ENCODE measurements around the gene DLL1.

DLL1 gene

GRCh38 chr6:170243386-170243785 lies 47.5 kb downstream of the DLL1 start:
- no peak overlapping the region for H3K27ac ChIP-seq (ENCODE audit: low read length)
- no peaks in the 10 kb centered on the region for H3K27me3 ChIP-seq (ENCODE audit: insufficient read depth, low read length)
- no peaks in the 10 kb centered on the region for H3K4me1 ChIP-seq (ENCODE audit: insufficient read depth, low read length)
- no peaks in the 10 kb centered on the region for H3K9me3 ChIP-seq (ENCODE audit: insufficient read depth, low read depth, low read length)
- no peak overlapping the region for H3K9ac ChIP-seq (ENCODE audit: low read depth, low read length)
- no peaks in the 10 kb centered on the region for H3K36me3 ChIP-seq (ENCODE audit: insufficient read depth, low read depth, low read length)
- no peak overlapping the region for H3K4me3 ChIP-seq (ENCODE audit: low read length)

- H3K27ac ChIP-seq (ENCODE audit: low read length) = no peak overlapping the region
- no peaks in the 10 kb centered on the region for H3K36me3 ChIP-seq (ENCODE audit: insufficient read depth, low read depth, low read length)
- H3K9me3 ChIP-seq (ENCODE audit: insufficient read depth, low read depth, low read length) = no peaks in the 10 kb centered on the region
- no peak overlapping the region for H3K9ac ChIP-seq (ENCODE audit: low read depth, low read length)
- peaks cover 2% of the 10 kb centered on the region; the same call in 1 of the 2 replicates for H3K4me1 ChIP-seq (ENCODE audit: insufficient read depth, low read length)
- no peak overlapping the region for H3K4me3 ChIP-seq (ENCODE audit: low read length)
- H3K27me3 ChIP-seq (ENCODE audit: insufficient read depth, low read length) = no peaks in the 10 kb centered on the region
Observed at GRCh38 chr6:170238741-170239565, 51.9 kb downstream of the DLL1 start.

GRCh38 chr6:170237999-170238740 lies 52.7 kb downstream of the DLL1 start:
- H3K9ac ChIP-seq (ENCODE audit: low read depth, low read length) = no peak overlapping the region
- no peak overlapping the region for H3K27ac ChIP-seq (ENCODE audit: low read length)
- no peak overlapping the region for H3K4me3 ChIP-seq (ENCODE audit: low read length)
- no peaks in the 10 kb centered on the region for H3K9me3 ChIP-seq (ENCODE audit: insufficient read depth, low read depth, low read length)
- H3K27me3 ChIP-seq (ENCODE audit: insufficient read depth, low read length) = no peaks in the 10 kb centered on the region
- H3K36me3 ChIP-seq (ENCODE audit: insufficient read depth, low read depth, low read length) = no peaks in the 10 kb centered on the region
- peaks cover 2% of the 10 kb centered on the region; the same call in 1 of the 2 replicates for H3K4me1 ChIP-seq (ENCODE audit: insufficient read depth, low read length)

- H3K9ac ChIP-seq (ENCODE audit: low read depth, low read length) = no peak overlapping the region
- no peak overlapping the region for H3K4me3 ChIP-seq (ENCODE audit: low read length)
- H3K4me1 ChIP-seq (ENCODE audit: insufficient read depth, low read length) = peaks cover 2% of the 10 kb centered on the region; the same call in 1 of the 2 replicates
- no peak overlapping the region for H3K27ac ChIP-seq (ENCODE audit: low read length)
- no peaks in the 10 kb centered on the region for H3K36me3 ChIP-seq (ENCODE audit: insufficient read depth, low read depth, low read length)
- H3K9me3 ChIP-seq (ENCODE audit: insufficient read depth, low read depth, low read length) = no peaks in the 10 kb centered on the region
- no peaks in the 10 kb centered on the region for H3K27me3 ChIP-seq (ENCODE audit: insufficient read depth, low read length)
Observed at GRCh38 chr6:170236131-170236836, 54.6 kb downstream of the DLL1 start.

- H3K9me3 ChIP-seq (ENCODE audit: insufficient read depth, low read depth, low read length) = no peaks in the 10 kb centered on the region
- peaks cover 2% of the 10 kb centered on the region; the same call in 1 of the 2 replicates for H3K4me1 ChIP-seq (ENCODE audit: insufficient read depth, low read length)
- H3K4me3 ChIP-seq (ENCODE audit: low read length) = no peak overlapping the region
- no peak overlapping the region for H3K27ac ChIP-seq (ENCODE audit: low read length)
- H3K36me3 ChIP-seq (ENCODE audit: insufficient read depth, low read depth, low read length) = no peaks in the 10 kb centered on the region
- no peak overlapping the region for H3K9ac ChIP-seq (ENCODE audit: low read depth, low read length)
- H3K27me3 ChIP-seq (ENCODE audit: insufficient read depth, low read length) = no peaks in the 10 kb centered on the region
Observed at GRCh38 chr6:170235391-170236125, 55.3 kb downstream of the DLL1 start.

- no peaks in the 10 kb centered on the region for H3K27me3 ChIP-seq (ENCODE audit: insufficient read depth, low read length)
- no peak overlapping the region for H3K4me3 ChIP-seq (ENCODE audit: low read length)
Observed at GRCh38 chr6:170234419-170234818, 56.5 kb downstream of the DLL1 start.

GRCh38 chr6:170233286-170234205 lies 57.3 kb downstream of the DLL1 start:
- H3K4me3 ChIP-seq (ENCODE audit: low read length) = no peak overlapping the region
- no peaks in the 10 kb centered on the region; the same call in 1 of the 2 replicates for H3K27me3 ChIP-seq (ENCODE audit: insufficient read depth, low read length)

More at GRCh38 chr6:170234419-170234818, 56.5 kb downstream of the DLL1 start:
- Histone ChIP-seq H3K9me3 (ENCODE audit: insufficient read depth, low read depth, low read length) (no peaks in the 10 kb centered on the region), H3K9ac (ENCODE audit: low read depth, low read length) (no peak overlapping the region), H3K36me3 (ENCODE audit: insufficient read depth, low read depth, low read length) (no peaks in the 10 kb centered on the region), H3K4me1 (ENCODE audit: insufficient read depth, low read length) (peaks cover 2% of the 10 kb centered on the region; the same call in 1 of the 2 replicates), H3K27ac (ENCODE audit: low read length) (no peak overlapping the region)

More at GRCh38 chr6:170233286-170234205, 57.3 kb downstream of the DLL1 start:
- no peaks in the 10 kb centered on the region for H3K36me3 ChIP-seq (ENCODE audit: insufficient read depth, low read depth, low read length)
- peaks cover 2% of the 10 kb centered on the region; the same call in 1 of the 2 replicates for H3K4me1 ChIP-seq (ENCODE audit: insufficient read depth, low read length)
- no peaks in the 10 kb centered on the region for H3K9me3 ChIP-seq (ENCODE audit: insufficient read depth, low read depth, low read length)
- H3K27ac ChIP-seq (ENCODE audit: low read length) = no peak overlapping the region
- H3K9ac ChIP-seq (ENCODE audit: low read depth, low read length) = no peak overlapping the region
